HCT116 (cell line): ENCODE measurements around the gene LIPM.

Experiments used
- CBX3 ChIP-seq: IDR thresholded peaks from 2 replicates; pipeline ENCODE4 v1.6.1; 2012; ENCODE audit warnings: low read depth
- EZH2 ChIP-seq: fragments of 200-600 bp; sonication (generic); IDR thresholded peaks from 2 replicates; pipeline ENCODE4 v1.6.1; 2017; ENCODE audit warnings: antibody characterized with exemption, mixed run types
- POLR2AphosphoS5 ChIP-seq: IDR thresholded peaks from 2 replicates; pipeline ENCODE4 v1.6.1; 2011; ENCODE audit warnings: mild to moderate bottlenecking, low read depth, low read length, moderate library complexity
- SIN3A ChIP-seq: IDR thresholded peaks from 2 replicates; pipeline ENCODE4 v1.6.1; 2012; ENCODE audit warnings: low read depth
- TCF7L2 ChIP-seq: IDR thresholded peaks from 2 replicates; pipeline ENCODE4 v1.7.0; 2011; ENCODE audit warnings: borderline replicate concordance, inconsistent platforms; ENCODE audit not compliant: insufficient read depth, insufficient read length; ENCODE audit errors: extremely low read depth
- ZNF274 ChIP-seq: fragments of 200-500 bp; sonication (Bioruptor generic); IDR thresholded peaks from 2 replicates; pipeline ENCODE4 v1.6.1; 2014; ENCODE audit warnings: mild to moderate bottlenecking, low read depth, low read length, inconsistent platforms
- TF ChIP-seq, protein P1 (sequence below): IDR thresholded peaks from 2 replicates; pipeline ENCODE4 v1.6.1; 2012; ENCODE audit warnings: low read depth
- TF ChIP-seq, protein P2 (sequence below): IDR thresholded peaks from 2 replicates; pipeline ENCODE4 v1.6.1; 2011; ENCODE audit warnings: mild to moderate bottlenecking, low read length, moderate library complexity; ENCODE audit not compliant: insufficient replicate concordance; ENCODE audit errors: extremely low read depth

DNA sequence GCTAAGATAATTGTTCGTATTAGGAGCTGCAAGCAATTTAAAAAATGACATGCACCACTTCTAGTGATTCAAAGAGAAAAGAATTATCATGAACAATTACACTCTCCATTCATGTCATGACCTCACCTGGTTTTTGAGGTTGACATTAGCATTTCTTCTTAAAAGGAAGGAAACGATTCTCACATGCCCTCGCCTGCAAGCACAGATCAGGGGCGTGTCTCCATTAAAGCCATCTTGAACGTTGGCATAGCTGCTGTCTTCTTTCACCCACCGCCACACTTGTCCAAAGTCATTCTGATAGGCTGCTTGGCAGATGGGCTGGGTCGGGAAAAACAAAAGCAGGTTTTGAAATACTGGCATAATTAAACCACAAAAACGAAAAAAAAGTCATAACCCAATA, 29.2 kb downstream of the LIPM start:
- no peak for TF ChIP-seq POLR2AphosphoS5
- TF ChIP-seq EZH2 = no peak
- no peak for TF ChIP-seq SIN3A
- TF ChIP-seq, protein P1, sequence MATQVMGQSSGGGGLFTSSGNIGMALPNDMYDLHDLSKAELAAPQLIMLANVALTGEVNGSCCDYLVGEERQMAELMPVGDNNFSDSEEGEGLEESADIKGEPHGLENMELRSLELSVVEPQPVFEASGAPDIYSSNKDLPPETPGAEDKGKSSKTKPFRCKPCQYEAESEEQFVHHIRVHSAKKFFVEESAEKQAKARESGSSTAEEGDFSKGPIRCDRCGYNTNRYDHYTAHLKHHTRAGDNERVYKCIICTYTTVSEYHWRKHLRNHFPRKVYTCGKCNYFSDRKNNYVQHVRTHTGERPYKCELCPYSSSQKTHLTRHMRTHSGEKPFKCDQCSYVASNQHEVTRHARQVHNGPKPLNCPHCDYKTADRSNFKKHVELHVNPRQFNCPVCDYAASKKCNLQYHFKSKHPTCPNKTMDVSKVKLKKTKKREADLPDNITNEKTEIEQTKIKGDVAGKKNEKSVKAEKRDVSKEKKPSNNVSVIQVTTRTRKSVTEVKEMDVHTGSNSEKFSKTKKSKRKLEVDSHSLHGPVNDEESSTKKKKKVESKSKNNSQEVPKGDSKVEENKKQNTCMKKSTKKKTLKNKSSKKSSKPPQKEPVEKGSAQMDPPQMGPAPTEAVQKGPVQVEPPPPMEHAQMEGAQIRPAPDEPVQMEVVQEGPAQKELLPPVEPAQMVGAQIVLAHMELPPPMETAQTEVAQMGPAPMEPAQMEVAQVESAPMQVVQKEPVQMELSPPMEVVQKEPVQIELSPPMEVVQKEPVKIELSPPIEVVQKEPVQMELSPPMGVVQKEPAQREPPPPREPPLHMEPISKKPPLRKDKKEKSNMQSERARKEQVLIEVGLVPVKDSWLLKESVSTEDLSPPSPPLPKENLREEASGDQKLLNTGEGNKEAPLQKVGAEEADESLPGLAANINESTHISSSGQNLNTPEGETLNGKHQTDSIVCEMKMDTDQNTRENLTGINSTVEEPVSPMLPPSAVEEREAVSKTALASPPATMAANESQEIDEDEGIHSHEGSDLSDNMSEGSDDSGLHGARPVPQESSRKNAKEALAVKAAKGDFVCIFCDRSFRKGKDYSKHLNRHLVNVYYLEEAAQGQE = no peak
- TF ChIP-seq, protein P2, sequence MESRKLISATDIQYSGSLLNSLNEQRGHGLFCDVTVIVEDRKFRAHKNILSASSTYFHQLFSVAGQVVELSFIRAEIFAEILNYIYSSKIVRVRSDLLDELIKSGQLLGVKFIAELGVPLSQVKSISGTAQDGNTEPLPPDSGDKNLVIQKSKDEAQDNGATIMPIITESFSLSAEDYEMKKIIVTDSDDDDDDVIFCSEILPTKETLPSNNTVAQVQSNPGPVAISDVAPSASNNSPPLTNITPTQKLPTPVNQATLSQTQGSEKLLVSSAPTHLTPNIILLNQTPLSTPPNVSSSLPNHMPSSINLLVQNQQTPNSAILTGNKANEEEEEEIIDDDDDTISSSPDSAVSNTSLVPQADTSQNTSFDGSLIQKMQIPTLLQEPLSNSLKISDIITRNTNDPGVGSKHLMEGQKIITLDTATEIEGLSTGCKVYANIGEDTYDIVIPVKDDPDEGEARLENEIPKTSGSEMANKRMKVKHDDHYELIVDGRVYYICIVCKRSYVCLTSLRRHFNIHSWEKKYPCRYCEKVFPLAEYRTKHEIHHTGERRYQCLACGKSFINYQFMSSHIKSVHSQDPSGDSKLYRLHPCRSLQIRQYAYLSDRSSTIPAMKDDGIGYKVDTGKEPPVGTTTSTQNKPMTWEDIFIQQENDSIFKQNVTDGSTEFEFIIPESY = no peak
- TF ChIP-seq TCF7L2 = no peak
- no peak for TF ChIP-seq ZNF274
- no peak for TF ChIP-seq CBX3
